ENCODE data around the gene CORIN.

DNA sequence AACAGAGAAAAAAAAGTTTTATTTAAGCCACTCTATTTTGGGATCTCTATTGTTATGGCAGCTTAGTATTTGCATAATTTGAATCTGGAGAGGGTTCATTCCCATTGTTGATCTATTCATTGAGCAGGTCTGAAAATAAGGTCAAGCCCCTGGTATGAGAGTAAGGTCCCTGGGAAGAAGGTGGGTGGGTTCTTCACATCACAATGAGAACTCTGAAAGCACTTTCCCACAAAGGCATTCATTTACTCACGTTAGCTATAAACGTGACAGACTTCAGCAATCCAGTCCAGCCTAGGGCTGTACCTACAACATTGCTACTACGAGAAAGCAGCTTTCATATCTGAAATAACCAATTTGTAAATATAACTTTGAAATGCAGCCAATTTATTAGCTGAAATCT, 126.2 kb downstream of the CORIN start:
- TF ChIP-seq CTCF (IDR thresholded peaks at IDR 0.05; ENCODE audit: low read depth, low read length, poor library complexity, severe bottlenecking) (no peak), EZH2phosphoT487 (IDR thresholded peaks at IDR 0.05; ENCODE audit: borderline replicate concordance, low read length) (no peak)
